HUES64 (cell line): ENCODE data around the gene NCOA1.

Experiments used
- H3K27ac ChIP-seq: 2 replicates; pipeline ENCODE4 v1.7.0; 2013; ENCODE audit warnings: low read depth, low read length, inconsistent platforms
- H3K27me3 ChIP-seq: 2 replicates; pipeline ENCODE4 v1.6.1; 2013; ENCODE audit warnings: mild to moderate bottlenecking, low read length; ENCODE audit not compliant: insufficient read depth
- H3K36me3 ChIP-seq: 2 replicates; pipeline ENCODE4 v1.6.1; 2013; ENCODE audit warnings: mild to moderate bottlenecking, low read length; ENCODE audit not compliant: insufficient read depth
- H3K4me1 ChIP-seq: 2 replicates; pipeline ENCODE4 v1.6.1; 2013; ENCODE audit warnings: mild to moderate bottlenecking, low read length, moderate library complexity; ENCODE audit not compliant: insufficient read depth
- H3K4me3 ChIP-seq: 2 replicates; pipeline ENCODE4 v1.5.1; 2013; ENCODE audit warnings: mild to moderate bottlenecking, low read length, moderate library complexity
- H3K9ac ChIP-seq: 2 replicates; pipeline ENCODE4 v1.6.1; 2013; ENCODE audit warnings: mild to moderate bottlenecking, low read depth, low read length
- H3K9me3 ChIP-seq: 2 replicates; pipeline ENCODE4 v1.6.1; 2013; ENCODE audit warnings: low read depth, low read length; ENCODE audit not compliant: insufficient read depth
- WGBS: fragments of 150-250, 120-280 bp; methylation state at CpG from one replicate; pipeline ENCODE4 v1.1.7; 2013; ENCODE audit warnings: missing lambda C conversion rate; 5-methylcytosine and 5-hydroxymethylcytosine counted together

Gene NCOA1

GRCh38 chr2:24816404-24816803 is 325.4 kb downstream of the NCOA1 start:
- no peaks in the 10 kb centered on the region for H3K27me3 ChIP-seq
- peaks cover 8% of the 10 kb centered on the region for H3K4me1 ChIP-seq
- WGBS = 98% methylated on average over 6 of the region's 6 CpGs
- H3K27ac ChIP-seq = no peak overlapping the region
- H3K9me3 ChIP-seq = no peaks in the 10 kb centered on the region
- no peak overlapping the region for H3K9ac ChIP-seq
- no peak overlapping the region for H3K4me3 ChIP-seq
- peaks cover 87% of the 10 kb centered on the region for H3K36me3 ChIP-seq

- H3K4me1 ChIP-seq = peaks cover 12% of the 10 kb centered on the region
- no peaks in the 10 kb centered on the region for H3K27me3 ChIP-seq
- WGBS = 95% methylated on average over 4 of the region's 4 CpGs
- no peak overlapping the region for H3K9ac ChIP-seq
- H3K4me3 ChIP-seq = no peak overlapping the region
- H3K27ac ChIP-seq = no peak overlapping the region
- no peaks in the 10 kb centered on the region for H3K9me3 ChIP-seq
- H3K36me3 ChIP-seq = peaks cover 85% of the 10 kb centered on the region
Observed at GRCh38 chr2:24816884-24817283, 325.8 kb downstream of the NCOA1 start.

- Histone ChIP-seq H3K4me1 (peaks cover 18% of the 10 kb centered on the region), H3K27me3 (no peaks in the 10 kb centered on the region), H3K4me3 (no peak overlapping the region), H3K9me3 (no peaks in the 10 kb centered on the region), H3K9ac (no peak overlapping the region), H3K27ac (no peak overlapping the region), H3K36me3 (peaks cover 90% of the 10 kb centered on the region)
- 82% methylated on average over 9 of the region's 9 CpGs for WGBS
Observed at GRCh38 chr2:24818721-24819167, 327.7 kb downstream of the NCOA1 start.

- Histone ChIP-seq H3K27ac (no peak overlapping the region), H3K4me3 (no peak overlapping the region), H3K27me3 (no peaks in the 10 kb centered on the region), H3K9me3 (no peaks in the 10 kb centered on the region), H3K36me3 (peaks cover 88% of the 10 kb centered on the region), H3K4me1 (peaks cover 18% of the 10 kb centered on the region), H3K9ac (no peak overlapping the region)
- WGBS = 91% methylated on average over 21 of the region's 21 CpGs
Observed at GRCh38 chr2:24819442-24820174, 328.6 kb downstream of the NCOA1 start.

GRCh38 chr2:24820175-24820513 is 329.1 kb downstream of the NCOA1 start:
- Histone ChIP-seq H3K27me3 (no peaks in the 10 kb centered on the region), H3K4me1 (peaks cover 18% of the 10 kb centered on the region), H3K27ac (no peak overlapping the region), H3K4me3 (no peak overlapping the region), H3K9me3 (no peaks in the 10 kb centered on the region), H3K9ac (no peak overlapping the region), H3K36me3 (peaks cover 86% of the 10 kb centered on the region)
- WGBS = 95% methylated on average over 7 of the region's 7 CpGs
